ENCODE measurements around the gene IFNLR1. TPM values are rescaled to one million over a fixed set of nuclear protein-coding genes. Genes with fewer than 3 reads are reported as not detected.

The IFNLR1 gene
- total and polyA plus RNA-seq, 2 of the 8 experiments (the other 6 are each of a cell fraction or from before 2014, with no cell fraction given), result 6.8 to 10.1 TPM

- H3K18ac ChIP-seq (ENCODE audit: extremely low read depth, low read length), result no peak overlapping the region
- H3K4me3 ChIP-seq (ENCODE audit: extremely low read depth in 1 of 4, insufficient read depth in 2 of 4, low read depth in 3 of 4, low read length in 4 of 4), result no peak overlapping the region
- no peak overlapping the region for H4K8ac ChIP-seq (ENCODE audit: extremely low read depth, insufficient read depth, low read length)
- no peak overlapping the region for H3K27ac ChIP-seq (ENCODE audit: low read depth, low read length)
- no peak overlapping the region for H2BK12ac ChIP-seq (ENCODE audit: low read depth, low read length)
- H3K36me3 ChIP-seq (ENCODE audit: control insufficient read depth in 2 of 4, insufficient read depth in 4 of 4, low read length in 3 of 4), result no peaks in the 10 kb centered on the region
- no peak overlapping the region for H2AK5ac ChIP-seq (ENCODE audit: low read depth, low read length)
- no peaks in the 10 kb centered on the region for H3K27me3 ChIP-seq (replicated peaks in 1 of 4; ENCODE audit: control insufficient read depth in 3 of 4, extremely low read depth in 1 of 4, insufficient read depth in 3 of 4, low read length in 3 of 4)
- no peak overlapping the region for H3K9ac ChIP-seq (replicated peaks in 1 of 4; ENCODE audit: extremely low read depth in 1 of 4, low read depth in 3 of 4, low read length in 3 of 4)
- H3K14ac ChIP-seq (ENCODE audit: insufficient read length), result no peak overlapping the region
- no peak overlapping the region for H2AFZ ChIP-seq (ENCODE audit: low read length)
- no peak overlapping the region for H4K5ac ChIP-seq (ENCODE audit: insufficient read length, low read depth, low read length)
- H3K23me2 ChIP-seq (ENCODE audit: low read depth, low read length), result no peaks in the 10 kb centered on the region
- 88% methylated on average over 2 of the region's 2 CpGs; no CpG with 5 or more reads in 1 of the 2 experiments for WGBS, 2 experiments (ENCODE audit: extremely low coverage in 1 of 2, insufficient coverage in 1 of 2, insufficient read length in 1 of 2, insufficient replicate concordance in 2 of 2, low coverage in 1 of 2, low lambda C conversion rate in 2 of 2, missing lambda C conversion rate in 1 of 2)
- H3K23ac ChIP-seq (ENCODE audit: insufficient read length), result no peak overlapping the region
- ChIA-PET POLR2A (ENCODE audit: partially characterized antibody) (interaction anchor here (1.3 kb wide), 1 partner anchor 33 kb away, joined by 3 read pairs; no protein-coding TSS in a partner anchor), CTCF (ENCODE audit: partially characterized antibody) (interaction anchor here (0.6 to 2.1 kb wide), 6 partner anchors 9 to 85 kb away, joined by 3 to 6 read pairs (median 4); no protein-coding TSS in a partner anchor)
- no peak overlapping the region for H3K4me2 ChIP-seq (ENCODE audit: insufficient read depth in 1 of 2, low read depth in 2 of 2, low read length in 2 of 2)
- no peak for DNase-seq (ENCODE audit: low read depth in 1 of 2, low spot score in 2 of 2)
- no peak for FAIRE-seq
- H3K9me3 ChIP-seq (ENCODE audit: insufficient read depth in 2 of 2, low read depth in 1 of 2, low read length in 1 of 2), result no peaks in the 10 kb centered on the region
- H2BK20ac ChIP-seq (ENCODE audit: low read length), result no peak overlapping the region
- H4K20me1 ChIP-seq (replicated peaks in 1 of 2; ENCODE audit: control insufficient read depth in 1 of 2, insufficient read depth in 2 of 2, low read length in 2 of 2), result no peaks in the 10 kb centered on the region
- H4K91ac ChIP-seq (replicated peaks; ENCODE audit: insufficient read length, low read length), result no peak overlapping the region
- H2BK15ac ChIP-seq (ENCODE audit: low read length), result no peak overlapping the region
- H3K79me1 ChIP-seq (ENCODE audit: low read depth, low read length), result no peaks in the 10 kb centered on the region
- H3K4me1 ChIP-seq (replicated peaks in 1 of 4; ENCODE audit: control insufficient read depth in 3 of 4, insufficient read depth in 4 of 4, low read length in 3 of 4), result peaks cover 0 to 7% (median 3%) of the 10 kb centered on the region in 4 experiments; a peak in 6 of 7 replicates
- H3K4ac ChIP-seq (replicated peaks; ENCODE audit: insufficient read length, low read depth, low read length), result no peak overlapping the region
- no peak overlapping the region for H2BK120ac ChIP-seq (replicated peaks; ENCODE audit: low read depth, low read length)
- H3K79me2 ChIP-seq (ENCODE audit: control insufficient read depth in 1 of 2, insufficient read depth in 2 of 2, low read length in 2 of 2), result no peaks in the 10 kb centered on the region
- H3K56ac ChIP-seq (replicated peaks; ENCODE audit: insufficient read length, low read depth, low read length), result no peak overlapping the region
- H2BK5ac ChIP-seq (ENCODE audit: low read depth, low read length), result no peak overlapping the region
- TF ChIP-seq SRF (IDR thresholded peaks at IDR 0.05; ENCODE audit: low read depth, low read length), result no peak
- no peak for TF ChIP-seq RNF2 (IDR thresholded peaks at IDR 0.05; ENCODE audit: borderline replicate concordance, low read depth, low read length, missing control alignments, poor library complexity, severe bottlenecking)
- TF ChIP-seq BACH1 (IDR thresholded peaks at IDR 0.05; ENCODE audit: low read length), result no peak
- TF ChIP-seq NRF1 (IDR thresholded peaks at IDR 0.05; ENCODE audit: low read depth, low read length), result no peak
- no peak for TF ChIP-seq ZNF274 (IDR thresholded peaks at IDR 0.05; ENCODE audit: borderline replicate concordance, extremely low read depth, low read length)
- TF ChIP-seq GTF2F1 (IDR thresholded peaks at IDR 0.05; ENCODE audit: borderline replicate concordance, low read depth, low read length), result no peak
- no peak for TF ChIP-seq CBX5 (IDR thresholded peaks at IDR 0.05; ENCODE audit: low read depth, low read length)
- TF ChIP-seq CEBPB (IDR thresholded peaks at IDR 0.05; ENCODE audit: low read depth, low read length), result no peak
- no peak for TF ChIP-seq TEAD4 (IDR thresholded peaks at IDR 0.05; ENCODE audit: low read depth, low read length)
- TF ChIP-seq TCF12 (IDR thresholded peaks at IDR 0.05; ENCODE audit: low read depth, low read length), result no peak
- TF ChIP-seq HDAC6 (IDR thresholded peaks at IDR 0.05; ENCODE audit: low read depth, low read length), result no peak
- TF ChIP-seq ATF2 (IDR thresholded peaks at IDR 0.05; ENCODE audit: low read length), result no peak
- no peak for TF ChIP-seq HDAC2 (IDR thresholded peaks at IDR 0.05; ENCODE audit: borderline replicate concordance in 1 of 2, low read depth in 2 of 2, low read length in 2 of 2)
Observed at GRCh38 chr1:24117132-24117531, 70.0 kb downstream of the IFNLR1 start.

Data from H1 (cell line).